K562 (cell line): ENCODE data around the gene PAEP. TPM values are rescaled to one million over a fixed set of nuclear protein-coding genes. Genes with fewer than 3 reads are reported as not detected.

ENCODE experiments used
- ATAC-seq: fragments of 200-7000 bp; cut with Tn5 transposase; 3 replicates; pipeline ENCODE4 v1.9.1; 2020; ENCODE audit warnings: moderate library complexity
- BruUV-seq: library from RNA; stranded (reverse); fragments of 400-500 nt; replicated peaks from 2 replicates; lab custom pipeline; 2021; lab: Mats Ljungman, UMichigan
- CTCF ChIA-PET: fragments of 300-600 bp; formaldehyde crosslinking; extraction: SDS; loops from one replicate; lab custom pipeline; 2021; ENCODE audit warnings: low intra/inter-chr PET ratio; lab: Yijun Ruan, JAX
- POLR2A ChIA-PET: fragments of 300-600, 350-650 bp; sonication (Branson Sonifier 250); formaldehyde crosslinking; extraction: SDS; loops from one replicate; lab custom pipeline; 2021; ENCODE audit warnings: antibody characterized with exemption, inconsistent platforms; lab: Yijun Ruan, JAX
- DNase-seq, 4 experiments: peaks; one replicate each; pipeline versions ENCODE4 v3.0.0 to v3.0.0-alpha.2; 2011 to 2018; ENCODE audit warnings: low spot score in 3 of 4, mixed read lengths in 3 of 4; ENCODE audit errors: extremely low read depth in 1 of 4
- FAIRE-seq: peaks from 2 replicates; lab custom pipeline; 2011; peaks lifted over from hg19 to GRCh38; lab: Jason Lieb, UNC
- H2AFZ ChIP-seq: 2 replicates; pipeline ENCODE4 v1.6.0; 2011; ENCODE audit warnings: low read depth, low read length, control low read depth, inconsistent platforms
- H3K27ac ChIP-seq: fragments of 200-600 bp; 3 replicates; pipeline ENCODE4 v1.8.0; 2011; ENCODE audit warnings: low read depth, mild to moderate bottlenecking, control low read depth, inconsistent platforms, low read length, moderate library complexity, mixed read lengths; ENCODE audit errors: extremely low read depth
- H3K27me3 ChIP-seq, 2 experiments: fragments of 300-600 bp in 1 of 2; 2 replicates in 1 of 2; 3 replicates in 1 of 2; pipeline versions ENCODE4 v1.6.0 to v1.8.0; 2011; ENCODE audit warnings: inconsistent platforms in 2 of 2, low read length in 2 of 2, mild to moderate bottlenecking in 1 of 2, mixed read lengths in 1 of 2, moderate library complexity in 1 of 2; ENCODE audit not compliant: control insufficient read depth in 2 of 2, insufficient read depth in 2 of 2
- H3K36me3 ChIP-seq: fragments of 300-600 bp; 3 replicates; pipeline ENCODE4 v1.8.0; 2011; ENCODE audit warnings: mild to moderate bottlenecking, low read length, inconsistent platforms; ENCODE audit not compliant: control insufficient read depth, insufficient read depth
- H3K4me1 ChIP-seq, 2 experiments: fragments of 200-600 bp in 1 of 2; replicated peaks in 1 of 2; 2 replicates in 1 of 2; 3 replicates in 1 of 2; pipeline versions ENCODE4 v1.5.1 to v1.8.0; 2011; ENCODE audit warnings: inconsistent platforms in 2 of 2, low read length in 2 of 2, mild to moderate bottlenecking in 1 of 2, mixed read lengths in 1 of 2, moderate library complexity in 1 of 2; ENCODE audit not compliant: control insufficient read depth in 2 of 2, insufficient read depth in 2 of 2
- H3K4me2 ChIP-seq: 2 replicates; pipeline ENCODE4 v1.6.1; 2011; ENCODE audit warnings: low read length, control low read depth, inconsistent platforms, mixed read lengths; ENCODE audit not compliant: insufficient read depth
- H3K4me3 ChIP-seq: fragments of 200-600 bp; sonication (generic), shearing (Covaris generic); 2 replicates; pipeline ENCODE4 v1.5.1; 2016; ENCODE audit warnings: control low read depth, inconsistent platforms
- H3K79me2 ChIP-seq: fragments of 200-600 bp; 3 replicates; pipeline ENCODE4 v1.8.0; 2011; ENCODE audit warnings: low read length, inconsistent platforms; ENCODE audit not compliant: control insufficient read depth, insufficient read depth
- H3K9ac ChIP-seq, 2 experiments: 2 replicates each; pipeline versions ENCODE4 v1.6.0 to v1.6.1; 2011; ENCODE audit warnings: low read depth in 2 of 2, low read length in 2 of 2, control low read depth in 1 of 2, inconsistent platforms in 1 of 2, mild to moderate bottlenecking in 1 of 2, mixed read lengths in 1 of 2; ENCODE audit not compliant: insufficient read depth in 1 of 2
- H3K9me1 ChIP-seq: one replicate; pipeline ENCODE4 v1.6.0; 2011; ENCODE audit warnings: inconsistent platforms, mild to moderate bottlenecking, low read length, moderate library complexity; ENCODE audit not compliant: control insufficient read depth, insufficient read depth
- H3K9me3 ChIP-seq: replicated peaks from 2 replicates; pipeline ENCODE4 v1.5.1; 2011; ENCODE audit warnings: low read depth, low read length, inconsistent platforms; ENCODE audit not compliant: control insufficient read depth, insufficient read depth
- H4K20me1 ChIP-seq: replicated peaks from 2 replicates; pipeline ENCODE4 v1.6.1; 2011; ENCODE audit warnings: low read length, inconsistent platforms, mixed read lengths; ENCODE audit not compliant: control insufficient read depth, insufficient read depth
- AFF4 ChIP-seq: sonication (generic); formaldehyde crosslinking; IDR thresholded peaks from 2 replicates; pipeline ENCODE4 v1.8.0; 2023; ENCODE audit warnings: mild to moderate bottlenecking, missing genetic modification reagents
- CBX1 ChIP-seq: sonication (generic); IDR thresholded peaks from 2 replicates; pipeline ENCODE4 v1.6.1; 2016; ENCODE audit warnings: antibody characterized with exemption, low read depth, mild to moderate bottlenecking
- E2F1 ChIP-seq: sonication (generic); formaldehyde crosslinking; IDR thresholded peaks from 2 replicates; pipeline ENCODE4 v1.8.1; 2023; ENCODE audit warnings: mild to moderate bottlenecking, missing genetic modification reagents, moderate library complexity
- GATAD2B ChIP-seq: fragments of 450-650 bp; IDR thresholded peaks from 2 replicates; pipeline ENCODE4 v1.6.1; 2017; ENCODE audit warnings: mild to moderate bottlenecking, borderline replicate concordance
- IRF2 ChIP-seq: sonication (generic); formaldehyde crosslinking; IDR thresholded peaks from 2 replicates; pipeline ENCODE4 v1.8.1; 2022; ENCODE audit warnings: mild to moderate bottlenecking, missing genetic modification reagents
- WGBS: fragments of 100-300 bp; shearing (Covaris generic); methylation state at CpG from one replicate; pipeline ENCODE4 v1.1.6; 2016; ENCODE audit warnings: low coverage, mixed read lengths; ENCODE audit not compliant: insufficient coverage; ENCODE audit errors: missing lambda C conversion rate; 5-methylcytosine and 5-hydroxymethylcytosine counted together
- in situ Hi-C: fragments of 300-500 bp; cut with MboI; formaldehyde crosslinking; loops from 4 replicates; pipeline ENCODE4 v1.15.0; 2018; ENCODE audit warnings: inconsistent platforms, mixed read lengths
- intact Hi-C: fragments of 100-400 bp; cut with micrococcal nuclease; formaldehyde crosslinking; loops from 2 replicates; pipeline ENCODE4 v1.14.2; 2022
- polyA plus RNA-seq, 8 experiments: library from polyadenylated mRNA; depleted of rRNA in 4 of 8; stranded (reverse) in 5 of 8; unstranded in 3 of 8; fragments of >200 nt; fragmentation: Nextera tagmentation in 2 of 8; fragmentation: Illumina TruSeq in 1 of 8; extraction: Ambion mirVana in 2 of 8; extraction: Trizol in 1 of 8; gene quantifications; 2 replicates each; pipeline versions ENCODE4 v1.2.1 to v1.2.3, GENCODE V29; 2011 to 2014; ENCODE audit warnings: inconsistent platforms in 1 of 8, missing spikeins in 1 of 8
- total RNA-seq, 7 experiments: library from RNA; depleted of rRNA in 6 of 7; stranded (reverse); fragments of >200 nt in 6 of 7; fragmentation: Illumina TruSeq in 2 of 7; extraction: Trizol in 2 of 7; gene quantifications; 2 replicates each; pipeline versions ENCODE4 v1.2.1 to v1.2.3, GENCODE V29; 2011 to 2021; ENCODE audit warnings: low replicate concordance in 1 of 7

Gene PAEP
- total and polyA plus RNA-seq, 9 of the 15 experiments (the other 6 are each of a cell fraction or from before 2014, with no cell fraction given): 0.22 to 4.5 (median 0.58) TPM

GRCh38 chr9:135574943-135575342 lies 13.4 kb downstream of the PAEP start:
- Histone ChIP-seq H3K79me2 (no peaks in the 10 kb centered on the region), H3K4me1 (peaks cover 0 to 13% of the 10 kb centered on the region in 2 experiments; a peak in 1 of 5 replicates), H3K4me3 (no peak overlapping the region), H2AFZ (no peak overlapping the region), H3K27ac (no peak overlapping the region), H3K27me3 (peaks cover 12 to 41% of the 10 kb centered on the region in 2 experiments; a peak in 4 of 5 replicates), H3K9me1 (no peaks in the 10 kb centered on the region), H3K4me2 (no peak overlapping the region), H3K9me3 (no peaks in the 10 kb centered on the region), H3K9ac (0 out of 4 replicates have a peak overlapping the region, but pooled peaks of 1 of the 2 experiments have one; percentile 28), H4K20me1 (no peaks in the 10 kb centered on the region), H3K36me3 (no peaks in the 10 kb centered on the region)
- 1% methylated on average over 14 of the region's 15 CpGs for WGBS
- FAIRE-seq: no peak
- TF ChIP-seq E2F1 (no peak), AFF4 (CRISPR knock-in tag) (no peak), IRF2 (CRISPR knock-in tag) (no peak), GATAD2B (no peak), CBX1 (no peak)
- POLR2A ChIA-PET: interaction anchor here (0.6 to 0.8 kb wide), 2 partner anchors 23 to 87 kb away, joined by 3 read pairs; no protein-coding TSS in a partner anchor
- intact Hi-C loops (no loop called here), in situ Hi-C loops (no loop called here)
- CTCF ChIA-PET: no interaction called here
- no TSS peak for BruUV-seq
- ATAC-seq: no peak
- DNase-seq: no peak
